GM19023 (cell line): ENCODE results near the gene DAAM2.

Source experiments
- ATAC-seq: cut with Tn5 transposase; IDR thresholded peaks from one replicate; pipeline ENCODE4 v1.9.1; 2021; ENCODE audit warnings: mild to moderate bottlenecking, moderate library complexity; ENCODE audit not compliant: unreplicated experiment

The DAAM2 gene

GRCh38 chr6:39904946-39905639 is 112.9 kb downstream of the DAAM2 start:
- no peak for ATAC-seq

DNA sequence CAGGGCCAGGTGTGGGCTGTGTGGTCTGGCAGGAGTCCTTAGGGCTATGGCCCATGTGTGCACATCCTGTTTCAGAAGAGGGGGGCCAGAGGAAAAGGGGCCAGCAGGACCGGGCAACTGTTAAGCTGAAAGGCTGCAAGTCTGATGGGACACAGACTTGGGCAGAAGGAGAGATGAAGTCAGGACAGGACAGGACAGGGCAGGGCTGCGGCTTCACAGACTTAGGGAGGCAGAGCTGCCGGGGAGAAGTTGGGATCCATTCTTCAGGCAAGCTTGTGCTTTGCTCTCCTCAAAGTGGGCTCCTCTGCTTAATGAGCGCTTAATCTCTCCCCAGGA is 113.4 kb downstream of the DAAM2 start:
- ATAC-seq = no peak

- no peak for ATAC-seq
Observed at GRCh38 chr6:39906318-39906761, 114.2 kb downstream of the DAAM2 start.

GRCh38 chr6:39907871-39908575 is 115.8 kb downstream of the DAAM2 start:
- ATAC-seq = no peak

GRCh38 chr6:39908838-39909583 is 116.8 kb downstream of the DAAM2 start:
- no peak for ATAC-seq

GRCh38 chr6:39909701-39910100 is 117.5 kb downstream of the DAAM2 start:
- ATAC-seq = no peak

- no peak for ATAC-seq
Observed at GRCh38 chr6:39910164-39910563, 118.0 kb downstream of the DAAM2 start.

DNA sequence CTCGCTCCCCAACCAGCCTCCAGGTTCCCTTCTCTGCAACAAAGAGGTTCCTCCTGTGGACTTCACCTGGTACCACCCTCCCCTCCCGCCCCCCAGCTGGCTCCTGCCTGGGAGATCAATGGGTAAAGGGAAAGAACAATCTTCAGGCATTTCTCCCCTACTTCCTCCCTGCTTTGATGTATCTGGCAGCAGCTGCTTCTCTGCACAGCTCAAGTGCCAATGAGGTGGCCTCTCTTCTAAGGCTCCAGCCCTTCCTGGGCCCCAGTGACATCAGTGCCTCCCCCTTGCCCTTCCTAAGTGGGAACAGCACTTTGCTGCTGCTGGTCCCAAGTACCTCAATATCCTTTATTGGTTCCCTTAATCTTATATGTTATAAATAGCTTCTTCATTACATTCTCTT is 118.6 kb downstream of the DAAM2 start:
- ATAC-seq = no peak

- no peak for ATAC-seq
Observed at GRCh38 chr6:39911513-39912125, 119.4 kb downstream of the DAAM2 start.

DNA sequence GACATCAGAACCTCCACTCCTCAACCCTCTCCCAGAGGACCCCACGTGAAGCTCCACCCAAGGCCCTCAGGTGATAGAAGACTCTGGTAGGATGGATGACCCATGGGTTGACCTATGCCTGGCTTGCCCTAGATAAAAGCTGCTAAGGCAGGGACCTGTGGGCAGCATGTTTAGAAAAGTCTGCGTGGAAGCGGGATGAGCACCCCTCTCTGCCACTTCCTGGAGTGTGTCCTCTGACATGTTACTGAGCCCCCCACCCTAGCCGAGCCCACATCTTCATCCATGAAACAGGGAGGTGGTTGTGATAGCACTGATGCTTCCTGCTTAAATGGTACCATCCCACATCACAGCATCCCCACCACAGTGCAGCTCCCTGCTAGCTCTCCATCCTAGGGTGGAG is 120.3 kb downstream of the DAAM2 start:
- ATAC-seq = no peak

- ATAC-seq = no peak
Observed at GRCh38 chr6:39913391-39913916, 121.3 kb downstream of the DAAM2 start.

- ATAC-seq = no peak
Observed at GRCh38 chr6:39914239-39914638, 122.1 kb downstream of the DAAM2 start.

- no peak for ATAC-seq
Observed at GRCh38 chr6:39915866-39916265, 123.7 kb downstream of the DAAM2 start.

DNA sequence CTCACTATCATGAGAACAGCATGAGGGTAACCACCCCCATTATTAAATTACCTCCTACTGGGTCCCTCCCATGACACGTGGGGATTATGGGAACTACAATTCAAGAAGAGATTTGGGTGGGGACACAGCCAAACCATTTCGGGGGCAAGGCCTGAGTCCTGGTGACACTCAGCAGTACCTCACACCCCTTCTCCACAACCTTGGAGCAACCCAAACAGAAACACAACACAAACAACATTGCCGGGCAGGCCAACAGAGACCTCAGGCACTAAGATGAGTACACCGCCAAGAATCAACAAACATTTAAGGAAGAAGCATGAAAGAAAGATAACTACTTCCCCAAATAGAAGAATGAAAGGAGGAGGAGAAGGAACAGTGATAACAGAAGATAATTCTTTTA is 125.2 kb downstream of the DAAM2 start:
- ATAC-seq = no peak

DNA sequence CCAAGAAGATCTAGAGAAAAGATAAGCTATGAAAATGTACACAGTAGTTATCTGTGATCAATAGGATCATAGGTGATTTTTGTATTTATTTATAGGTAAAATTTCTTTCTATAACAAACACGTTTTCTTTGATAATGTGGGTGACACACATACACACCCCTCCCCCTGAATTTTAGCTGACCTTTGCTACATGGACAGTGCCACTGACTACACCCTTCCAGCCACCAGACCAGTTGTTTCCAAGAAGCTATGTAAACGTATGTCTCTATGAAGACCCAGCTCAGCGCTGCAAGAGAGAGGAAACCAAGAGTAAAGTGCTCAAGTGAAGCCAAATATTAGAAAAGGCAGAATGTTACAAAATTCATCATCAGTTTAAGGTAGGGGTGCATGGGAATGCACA is 125.8 kb downstream of the DAAM2 start:
- no peak for ATAC-seq

GRCh38 chr6:39918831-39919230 is 126.7 kb downstream of the DAAM2 start:
- no peak for ATAC-seq

DNA sequence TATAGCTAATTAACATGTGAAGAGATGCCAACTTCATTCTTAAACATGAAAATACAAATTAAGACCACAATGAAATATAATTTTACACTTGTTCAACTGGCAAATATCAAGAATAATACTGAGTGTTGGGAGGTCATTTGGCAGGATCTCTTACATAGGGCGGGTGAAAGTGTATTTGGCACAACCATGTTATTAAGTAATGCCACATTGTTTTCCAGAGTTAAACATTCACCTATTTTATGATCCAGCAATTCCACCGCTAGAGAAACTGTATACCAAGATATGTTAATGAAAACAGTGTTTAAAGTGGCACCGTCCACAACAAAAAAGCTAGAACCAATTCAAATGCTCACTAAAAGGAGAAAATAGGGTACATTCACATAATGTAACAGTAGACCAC is 128.0 kb downstream of the DAAM2 start:
- ATAC-seq = no peak

- no peak for ATAC-seq
Observed at GRCh38 chr6:39922821-39923220, 130.6 kb downstream of the DAAM2 start.

DNA sequence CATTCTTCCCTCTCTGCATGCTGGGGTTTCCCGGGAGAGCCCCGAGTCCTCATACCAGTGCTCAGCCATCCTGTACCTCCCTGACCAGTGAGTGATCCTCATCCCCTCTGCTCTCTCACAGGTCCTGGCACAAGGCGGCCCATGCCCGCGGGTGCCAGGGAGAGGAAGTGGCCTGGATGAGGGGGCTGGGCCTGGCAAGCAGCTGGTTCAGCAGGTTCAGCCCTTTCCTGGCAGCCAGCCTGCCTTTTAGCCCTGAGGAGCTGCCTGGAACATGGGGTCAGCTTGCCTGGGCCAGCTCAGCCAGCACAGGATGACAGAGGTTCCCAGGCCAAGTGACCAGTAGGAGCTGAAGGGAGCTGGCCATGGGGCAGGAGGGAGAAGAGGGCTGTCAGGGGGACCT is 131.2 kb downstream of the DAAM2 start:
- ATAC-seq = no peak

DNA sequence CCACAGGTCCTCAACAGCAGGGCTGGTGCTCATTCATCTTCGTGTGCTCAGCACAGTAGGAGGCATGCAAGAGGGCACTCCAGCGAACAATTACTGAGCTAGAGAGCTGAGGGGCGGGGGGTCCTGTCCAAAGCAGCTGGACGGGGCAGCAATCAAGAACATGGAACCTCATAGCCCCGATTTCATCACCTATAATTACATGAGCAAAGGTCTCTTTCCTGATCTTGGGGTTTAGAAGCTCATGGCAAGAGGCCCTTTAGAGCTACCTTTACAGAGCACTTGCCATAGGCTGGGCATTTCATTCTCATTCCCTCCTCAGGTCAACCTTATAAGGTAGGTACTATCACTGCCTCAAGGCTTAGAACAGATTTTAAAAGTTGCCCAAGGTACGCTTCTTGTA is 131.7 kb downstream of the DAAM2 start:
- ATAC-seq = no peak

- no peak for ATAC-seq
Observed at GRCh38 chr6:39924283-39924682, 132.1 kb downstream of the DAAM2 start.
